SIG-M5 (cell line): ENCODE measurements around the gene YBX1.
"Not testable (repeated sequence)": the region's sequence is repeated elsewhere in the genome, so short reads cannot be mapped to it uniquely, and the experiment has no call there.

Source experiments
- DNase-seq: peaks from one replicate; lab custom pipeline; 2025; lab: John Stamatoyannopoulos, UW

YBX1 gene

GRCh38 chr1:42690477-42691156 lies 8.4 kb downstream of the YBX1 start:
- DNase-seq: no peak

- no peak for DNase-seq
These were observed 8.9 kb downstream of the YBX1 start for GRCh38 chr1:42691157-42691498.

DNA sequence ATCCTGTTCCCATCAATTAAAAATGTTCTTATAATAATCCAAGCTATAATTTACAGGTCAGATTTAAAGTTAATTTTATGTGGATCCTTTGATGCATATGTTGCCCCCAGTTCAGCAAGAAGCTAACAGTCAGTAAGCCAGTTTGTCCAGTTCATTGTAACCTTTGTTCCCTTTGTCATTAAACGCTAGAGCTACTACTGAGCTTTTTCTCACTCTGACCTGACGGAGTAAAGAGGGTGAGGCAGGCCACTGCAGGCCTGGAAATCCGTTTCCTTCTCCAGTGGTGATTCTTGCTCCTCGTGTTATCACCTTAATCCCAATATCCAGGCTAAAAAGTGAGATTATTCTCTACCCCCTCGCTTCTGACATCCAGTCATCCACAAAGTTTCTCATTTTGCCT lies 10.2 kb downstream of the YBX1 start:
- no peak for DNase-seq

DNA sequence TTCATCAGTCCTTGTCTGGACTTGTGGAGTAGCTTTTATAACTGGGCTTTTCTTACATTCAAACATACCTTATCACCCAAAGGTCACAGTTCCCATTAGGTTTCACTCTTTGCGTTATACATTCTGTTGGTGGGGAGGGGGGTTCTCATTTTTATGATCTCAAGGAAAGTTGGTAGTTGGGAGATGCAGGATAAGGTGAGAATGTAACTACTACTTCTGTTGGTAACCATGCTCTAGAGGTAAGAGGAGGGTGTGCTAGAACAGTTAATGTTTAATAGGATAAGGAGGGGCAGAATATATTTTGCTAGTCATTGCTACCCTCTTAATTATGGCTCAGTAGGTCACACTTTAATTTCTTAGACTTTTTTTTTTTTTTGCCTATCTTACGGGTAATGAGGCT lies 10.7 kb downstream of the YBX1 start:
- DNase-seq: no peak

- no peak for DNase-seq
These were observed 16.0 kb downstream of the YBX1 start for GRCh38 chr1:42698081-42698813.

DNA sequence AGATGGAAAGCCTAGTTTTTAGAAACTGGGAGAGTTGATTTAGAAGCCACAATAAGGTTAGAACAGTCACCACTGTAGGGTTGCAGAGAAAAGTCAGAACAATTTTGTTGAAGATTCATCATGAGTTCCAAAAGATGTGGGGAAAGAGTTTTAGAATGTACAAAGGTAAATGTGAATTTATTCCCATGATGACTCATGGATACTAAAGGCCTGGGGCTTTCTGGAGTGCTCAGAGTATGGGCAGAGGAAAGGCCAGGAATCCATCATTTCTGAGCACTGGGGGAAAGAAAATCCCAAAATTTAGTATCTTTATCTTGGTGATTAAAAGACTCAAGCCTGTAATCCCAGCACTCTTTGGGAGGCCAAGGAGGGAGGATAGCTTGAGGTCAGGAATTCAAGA lies 17.8 kb downstream of the YBX1 start:
- no peak for DNase-seq

DNA sequence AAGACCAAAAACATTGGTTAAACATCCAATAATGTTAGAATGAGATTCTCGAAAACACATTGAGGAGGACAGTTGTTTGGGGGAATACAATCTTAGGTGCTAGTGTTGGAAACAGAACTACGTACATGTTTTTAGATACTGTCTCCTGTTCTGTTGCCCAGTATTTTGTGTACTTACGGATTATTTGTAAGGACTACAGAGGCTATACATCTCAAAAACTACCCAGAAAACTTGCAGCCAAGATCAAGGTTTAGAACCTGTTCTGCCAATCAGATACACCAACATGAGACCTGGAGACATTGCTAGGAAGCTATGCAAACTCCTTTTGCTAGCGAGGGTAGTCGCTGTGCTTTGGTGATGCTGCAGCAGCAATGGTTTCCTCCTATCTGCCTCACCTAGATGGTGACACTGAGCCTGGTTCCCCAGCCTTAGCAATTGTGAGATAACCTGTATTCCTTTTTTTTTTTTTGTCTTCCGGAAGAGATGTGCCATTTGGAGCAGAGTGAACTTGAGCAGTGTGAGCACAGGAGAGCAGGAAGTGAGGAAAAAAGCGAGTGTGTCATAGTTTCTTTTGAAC lies 21.8 kb downstream of the YBX1 start:
- no peak for DNase-seq

- not testable (repeated sequence) for DNase-seq
These were observed 30.6 kb downstream of the YBX1 start for GRCh38 chr1:42712808-42713207.

DNA sequence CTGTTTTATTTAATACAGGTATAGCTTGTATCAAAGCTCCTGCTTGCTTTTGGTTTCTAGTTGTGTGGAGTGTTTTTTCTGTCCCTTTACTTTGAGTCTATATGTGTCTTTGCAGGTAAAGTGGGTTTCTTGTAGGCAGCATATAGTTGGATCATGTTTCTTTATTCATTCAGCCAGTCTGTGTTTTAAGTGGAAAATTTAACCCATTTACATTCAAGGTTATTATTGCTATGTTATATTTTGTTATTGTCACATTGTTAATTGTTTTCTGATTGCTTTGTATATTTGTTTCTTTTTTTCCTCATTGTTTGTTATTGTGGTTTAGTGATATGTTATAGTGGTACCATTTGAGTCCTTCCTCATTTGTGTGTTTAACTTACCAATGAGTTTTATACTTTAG lies 31.1 kb downstream of the YBX1 start:
- DNase-seq: no peak

- DNase-seq: not testable (repeated sequence)
These were observed 32.2 kb downstream of the YBX1 start for GRCh38 chr1:42714441-42714840.

DNA sequence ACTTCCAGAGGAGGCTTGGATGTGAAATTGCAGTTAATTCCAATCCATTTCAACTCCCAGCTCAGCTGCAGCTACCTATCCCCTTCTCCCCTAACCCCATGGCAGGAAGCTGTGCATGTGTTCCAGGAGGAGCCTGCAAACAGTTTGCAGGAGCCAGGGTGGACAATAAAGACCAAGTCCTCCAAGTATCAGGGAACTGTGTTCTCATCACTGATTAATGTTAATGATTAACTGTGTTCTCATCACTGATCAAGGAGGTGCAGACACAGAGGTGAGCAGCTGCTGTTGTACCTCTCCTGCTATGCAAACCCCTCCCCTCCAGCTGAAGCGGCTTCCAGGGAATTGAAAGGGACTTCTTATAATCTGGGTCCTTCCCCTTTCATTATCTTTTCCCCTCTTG lies 38.6 kb downstream of the YBX1 start:
- DNase-seq: no peak

DNA sequence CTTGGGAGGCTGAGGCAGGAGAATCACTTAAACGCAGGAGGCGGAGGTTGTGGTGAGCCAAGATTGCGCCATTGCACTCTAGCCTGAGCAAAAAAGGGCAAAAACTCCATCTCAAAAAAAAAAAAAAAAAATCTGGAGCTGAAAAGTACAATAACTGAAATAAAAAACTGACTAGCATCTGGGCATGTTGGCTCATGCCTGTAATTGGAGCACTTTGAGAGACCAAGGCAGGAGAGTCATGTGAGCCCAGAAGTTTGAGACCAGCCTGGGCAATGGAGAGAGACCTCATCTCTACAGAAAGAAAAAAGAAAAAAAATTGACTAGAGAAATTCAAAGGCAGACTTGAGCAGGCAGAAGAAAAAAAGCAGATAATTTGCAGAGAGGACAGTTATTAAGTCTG lies 39.7 kb downstream of the YBX1 start:
- no peak for DNase-seq

GRCh38 chr1:42722403-42722802 lies 40.2 kb downstream of the YBX1 start:
- DNase-seq: not testable (repeated sequence)

GRCh38 chr1:42723511-42723910 lies 41.3 kb downstream of the YBX1 start:
- no peak for DNase-seq

DNA sequence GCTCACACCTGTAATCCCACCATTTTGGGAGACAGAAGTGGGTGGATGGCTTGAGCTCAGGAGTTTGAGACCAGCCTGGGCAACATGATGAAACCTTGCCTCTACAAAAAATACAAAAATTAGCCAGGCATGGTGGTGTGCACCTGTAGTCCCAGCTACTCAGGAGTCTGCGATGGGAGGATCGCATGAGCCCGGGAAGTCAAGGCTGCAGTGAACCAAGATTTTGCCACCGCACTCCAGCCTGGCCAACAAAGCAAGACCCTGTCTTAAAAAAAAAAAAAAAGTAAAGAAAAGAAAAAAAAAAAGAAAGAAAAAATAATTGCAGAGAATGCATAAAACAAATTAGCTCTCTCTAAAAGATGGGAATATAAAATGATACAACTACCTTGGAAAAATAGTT lies 43.6 kb downstream of the YBX1 start:
- not testable (repeated sequence) for DNase-seq

DNA sequence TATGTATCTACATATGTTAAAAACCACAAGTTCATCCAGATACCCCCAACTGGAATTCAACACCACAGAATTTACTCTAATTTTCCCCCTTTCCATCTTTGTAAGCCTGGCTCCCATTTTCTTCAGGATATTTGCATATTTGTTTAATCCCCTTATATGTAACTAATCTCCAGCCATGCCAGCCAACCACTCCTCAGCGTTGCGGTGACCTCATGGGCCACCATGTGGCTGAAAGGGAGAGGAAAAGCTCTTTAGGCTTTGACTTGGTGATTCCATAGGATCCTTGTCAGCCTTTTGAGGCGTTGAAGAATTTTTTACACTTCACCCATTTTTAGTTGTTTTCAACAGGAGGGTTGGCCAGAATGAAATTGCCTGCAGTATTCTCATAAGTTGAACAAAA lies 47.8 kb downstream of the YBX1 start:
- no peak for DNase-seq

DNA sequence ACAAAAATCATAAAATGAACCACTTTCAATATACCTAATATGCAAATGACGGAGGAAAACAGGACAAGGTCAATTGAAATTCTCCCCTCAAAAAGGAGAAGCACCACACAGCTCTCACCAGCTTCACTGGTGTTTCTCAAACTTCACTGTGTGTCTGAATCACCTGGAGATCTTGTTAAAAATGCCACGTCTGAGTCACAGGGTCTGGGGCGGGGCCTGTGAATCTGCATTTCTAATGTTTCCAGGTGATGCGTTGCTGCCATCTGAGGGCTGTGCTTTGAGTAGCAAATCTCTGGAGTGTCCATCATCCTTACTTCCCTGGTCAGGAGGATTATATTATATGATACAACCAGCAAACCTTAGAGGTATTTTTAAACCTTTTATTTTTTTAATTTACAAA lies 48.8 kb downstream of the YBX1 start:
- DNase-seq: no peak

DNA sequence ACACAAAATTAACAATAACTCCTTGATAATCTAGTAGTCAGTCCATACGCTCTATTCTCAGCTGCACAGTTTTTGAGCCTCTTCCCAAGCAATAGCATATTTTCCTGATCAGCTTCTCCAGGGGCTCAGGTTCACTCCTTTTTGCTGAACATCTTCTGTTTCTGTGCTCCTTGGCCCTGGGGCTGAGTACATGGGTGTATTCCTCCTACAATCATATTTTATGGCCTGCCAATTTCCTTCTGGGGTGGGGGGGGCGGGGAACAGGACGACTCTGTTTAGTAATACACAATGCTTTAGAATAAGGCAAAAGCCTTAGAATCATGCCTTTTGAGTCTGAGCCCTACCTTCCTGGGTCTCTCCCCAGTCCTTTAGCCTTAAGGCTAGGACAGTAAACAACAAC lies 49.4 kb downstream of the YBX1 start:
- DNase-seq: no peak

- DNase-seq: no peak
These were observed 50.0 kb downstream of the YBX1 start for GRCh38 chr1:42732126-42732680.

DNA sequence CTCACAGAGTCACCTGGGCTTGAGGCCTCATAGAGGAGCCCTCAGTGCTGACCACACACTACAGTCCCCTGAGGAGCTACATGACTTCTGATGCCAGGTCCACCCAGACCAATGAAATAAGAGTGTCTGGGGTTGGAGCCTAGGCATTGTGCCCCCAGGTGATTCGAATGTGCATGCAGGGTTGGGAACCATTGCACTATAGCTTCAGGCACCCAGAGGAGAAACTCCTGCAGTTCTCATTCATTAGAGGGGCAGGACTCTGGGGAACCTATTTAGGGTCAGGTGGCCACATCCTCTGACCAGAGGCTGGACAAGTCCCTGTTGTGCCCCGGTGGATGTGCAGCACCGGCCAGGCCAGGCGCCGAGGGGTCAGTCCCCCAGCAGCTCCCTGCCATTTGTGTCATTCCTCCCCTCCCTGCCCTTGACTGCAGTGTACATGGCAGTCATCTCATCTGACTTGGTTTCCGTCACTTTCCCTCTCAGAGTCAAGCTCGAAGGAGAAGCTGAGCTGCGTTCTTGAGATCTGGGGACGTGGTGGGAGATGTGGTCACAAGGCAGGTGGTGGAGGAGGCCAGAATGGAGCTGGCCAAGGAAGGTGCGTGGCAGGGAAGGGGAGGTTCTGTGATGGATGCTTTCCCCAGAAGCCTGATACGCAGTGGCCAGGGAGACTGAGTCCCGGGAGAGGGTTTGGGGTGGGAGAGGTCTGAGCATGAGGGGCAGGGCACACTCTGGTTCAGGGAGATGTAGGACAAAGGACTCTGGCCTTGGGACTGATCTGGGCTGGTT lies 51.4 kb downstream of the YBX1 start:
- no peak for DNase-seq

DNA sequence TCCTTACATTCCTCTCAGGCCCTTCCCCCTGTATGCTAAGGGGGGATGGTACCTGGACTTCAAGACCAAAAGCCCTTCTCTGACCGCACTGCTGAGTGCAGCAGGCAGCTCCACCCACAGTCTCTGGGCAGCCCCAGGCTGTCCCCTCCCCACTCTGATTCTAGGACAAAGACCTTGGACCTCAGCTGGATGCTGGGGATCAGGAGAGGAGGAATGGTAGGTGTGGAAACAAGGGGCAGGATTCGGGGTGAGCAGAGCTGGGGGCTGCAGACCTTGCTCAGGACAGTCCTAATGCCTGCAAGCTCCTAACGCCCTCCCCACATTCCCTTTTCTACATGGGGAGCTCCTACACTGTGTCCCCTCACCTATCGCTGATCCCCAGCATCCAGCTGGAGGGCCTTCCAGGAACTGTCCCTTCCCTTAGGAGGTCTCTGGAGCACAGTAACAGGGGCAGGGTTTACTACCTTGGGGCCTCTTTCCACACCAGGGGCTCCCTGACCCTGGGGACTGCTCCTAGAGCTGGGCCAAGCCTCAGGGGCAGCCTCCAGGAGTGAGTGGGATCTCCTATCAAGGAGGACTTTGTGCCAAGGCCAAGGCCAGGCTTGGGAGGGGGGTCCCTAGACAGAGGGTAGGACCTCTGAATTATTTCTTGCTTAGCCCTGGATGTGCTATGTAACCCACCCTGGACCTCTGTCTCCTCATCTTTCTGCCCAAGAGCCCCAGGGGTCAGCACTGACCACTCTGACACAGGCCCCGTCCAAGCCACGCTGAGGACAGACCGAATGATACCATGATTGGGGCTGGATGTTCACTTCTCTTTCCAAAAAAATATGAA lies 52.2 kb downstream of the YBX1 start:
- DNase-seq: no peak

DNA sequence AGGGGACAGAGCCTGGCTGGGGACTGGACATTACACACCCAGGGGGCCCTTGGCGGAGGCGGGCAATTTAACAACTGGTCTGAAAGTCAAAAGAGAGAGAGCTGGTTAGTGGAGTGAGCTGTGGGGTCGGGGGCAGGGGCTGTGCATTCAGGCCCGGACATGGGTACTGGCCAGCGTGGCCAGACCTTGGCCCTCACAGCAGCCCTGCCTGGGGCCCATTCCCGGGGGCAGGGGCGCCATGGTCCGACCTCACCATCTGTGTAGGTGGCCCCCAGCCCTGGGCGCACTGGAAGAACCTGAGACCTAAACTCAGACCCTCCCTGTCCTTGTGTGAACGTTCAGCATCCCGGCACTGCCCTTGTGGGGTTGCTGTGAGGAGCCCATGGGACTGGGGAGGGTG lies 52.8 kb downstream of the YBX1 start:
- DNase-seq: no peak
